Dermis blood vessel endothelial cell (primary cell): ENCODE measurements around the gene HAPLN3. TPM values are rescaled to one million over a fixed set of nuclear protein-coding genes. Genes with fewer than 3 reads are reported as not detected.

ENCODE experiments used
- total RNA-seq: library from RNA; depleted of rRNA; stranded (reverse); fragments of >200 nt; gene quantifications from 2 replicates; pipeline ENCODE4 v1.2.3, GENCODE V29; 2014

HAPLN3 gene
- total RNA-seq, 1 donor from 2014 or later = 95.6 TPM

Other genes starting within 250 kb of the HAPLN3 start
- gene ACAN, start 92.1 kb downstream of the HAPLN3 start, total RNA-seq = 0.23 and 1.2 TPM in 2 replicates
- 48.1 and 49.7 TPM in 2 replicates for gene MFGE8, start 17.8 kb upstream of the HAPLN3 start, total RNA-seq
- 51.7 and 75.6 TPM in 2 replicates for gene ABHD2, start 192.9 kb upstream of the HAPLN3 start, total RNA-seq